PFSK-1 (cell line): ENCODE data around the gene C10orf62.

Experiments used
- POLR2AphosphoS5 ChIP-seq: IDR thresholded peaks from 2 replicates; pipeline ENCODE4 v1.6.1; 2012; ENCODE audit warnings: low read depth, mild to moderate bottlenecking, control low read depth, low read length, moderate library complexity
- TF ChIP-seq, protein P1 (sequence below), 2 experiments: IDR thresholded peaks; 2 replicates each; pipeline versions ENCODE4 v1.6.1 to v1.8.0; 2011 to 2012; ENCODE audit warnings: low read depth in 2 of 2, low read length in 2 of 2, control low read depth in 1 of 2, inconsistent platforms in 1 of 2, mild to moderate bottlenecking in 1 of 2, moderate library complexity in 1 of 2; ENCODE audit not compliant: insufficient read depth in 1 of 2

DNA sequence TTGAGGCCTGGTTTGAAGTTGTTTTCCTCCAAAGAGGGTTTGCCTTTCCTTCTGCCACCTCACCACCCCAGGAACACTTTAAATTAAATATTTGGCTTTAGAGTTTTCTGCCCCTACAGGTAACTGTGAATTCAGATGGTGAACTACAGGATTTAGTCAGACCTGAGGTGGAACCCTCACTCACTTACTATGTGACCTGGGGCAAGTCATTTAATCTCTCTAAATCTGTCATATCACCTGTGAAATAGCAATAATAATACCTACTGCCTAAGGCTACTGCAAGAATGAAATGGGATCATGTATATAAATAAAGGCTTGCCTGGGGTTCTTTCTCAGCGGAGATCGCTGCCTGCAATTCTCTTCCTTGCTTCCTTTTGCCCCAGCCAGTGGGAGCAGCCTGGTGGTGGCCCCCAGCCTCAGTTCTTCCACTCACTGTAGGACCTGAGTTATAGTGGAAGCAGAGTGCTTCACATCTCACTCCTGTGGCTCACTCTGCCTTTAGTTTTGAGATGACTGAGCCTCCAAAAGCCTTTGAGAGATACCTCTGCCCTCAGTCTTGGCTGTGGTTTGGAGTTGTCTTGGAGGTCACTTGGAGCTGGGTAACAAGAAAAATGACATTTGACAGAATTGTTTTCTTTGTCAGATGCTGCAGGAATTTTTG lies 23.1 kb upstream of the C10orf62 start:
- TF ChIP-seq, protein P1, sequence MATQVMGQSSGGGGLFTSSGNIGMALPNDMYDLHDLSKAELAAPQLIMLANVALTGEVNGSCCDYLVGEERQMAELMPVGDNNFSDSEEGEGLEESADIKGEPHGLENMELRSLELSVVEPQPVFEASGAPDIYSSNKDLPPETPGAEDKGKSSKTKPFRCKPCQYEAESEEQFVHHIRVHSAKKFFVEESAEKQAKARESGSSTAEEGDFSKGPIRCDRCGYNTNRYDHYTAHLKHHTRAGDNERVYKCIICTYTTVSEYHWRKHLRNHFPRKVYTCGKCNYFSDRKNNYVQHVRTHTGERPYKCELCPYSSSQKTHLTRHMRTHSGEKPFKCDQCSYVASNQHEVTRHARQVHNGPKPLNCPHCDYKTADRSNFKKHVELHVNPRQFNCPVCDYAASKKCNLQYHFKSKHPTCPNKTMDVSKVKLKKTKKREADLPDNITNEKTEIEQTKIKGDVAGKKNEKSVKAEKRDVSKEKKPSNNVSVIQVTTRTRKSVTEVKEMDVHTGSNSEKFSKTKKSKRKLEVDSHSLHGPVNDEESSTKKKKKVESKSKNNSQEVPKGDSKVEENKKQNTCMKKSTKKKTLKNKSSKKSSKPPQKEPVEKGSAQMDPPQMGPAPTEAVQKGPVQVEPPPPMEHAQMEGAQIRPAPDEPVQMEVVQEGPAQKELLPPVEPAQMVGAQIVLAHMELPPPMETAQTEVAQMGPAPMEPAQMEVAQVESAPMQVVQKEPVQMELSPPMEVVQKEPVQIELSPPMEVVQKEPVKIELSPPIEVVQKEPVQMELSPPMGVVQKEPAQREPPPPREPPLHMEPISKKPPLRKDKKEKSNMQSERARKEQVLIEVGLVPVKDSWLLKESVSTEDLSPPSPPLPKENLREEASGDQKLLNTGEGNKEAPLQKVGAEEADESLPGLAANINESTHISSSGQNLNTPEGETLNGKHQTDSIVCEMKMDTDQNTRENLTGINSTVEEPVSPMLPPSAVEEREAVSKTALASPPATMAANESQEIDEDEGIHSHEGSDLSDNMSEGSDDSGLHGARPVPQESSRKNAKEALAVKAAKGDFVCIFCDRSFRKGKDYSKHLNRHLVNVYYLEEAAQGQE (IDR thresholded peaks at IDR 0.05; ENCODE audit: insufficient read depth in 1 of 2, low read depth in 2 of 2, low read length in 2 of 2): no peak
- TF ChIP-seq POLR2AphosphoS5: no peak
